ENCODE results near the gene CFAP157.

The CFAP157 gene

GRCh38 chr9:127706836-127707241, at the start of gene CFAP157:
TSS of gene CFAP157 (plus strand) at chr9:127706988. CDS start at chr9:127707032, 44 bp downstream.
- DNase-seq, result peak; percentile 29

GRCh38 chr9:127658428-127658827, 48.4 kb upstream of the CFAP157 start:
- DNase-seq, result no peak

- DNase-seq, result no peak
Measured at GRCh38 chr9:127660886-127661741, 45.7 kb upstream of the CFAP157 start.

GRCh38 chr9:127662617-127663016, 44.2 kb upstream of the CFAP157 start:
- DNase-seq, result no peak

GRCh38 chr9:127664324-127664677, 42.5 kb upstream of the CFAP157 start:
- no peak for DNase-seq

- DNase-seq, result no peak
Measured at GRCh38 chr9:127664678-127665507, 41.9 kb upstream of the CFAP157 start.

GRCh38 chr9:127667127-127667844, 39.5 kb upstream of the CFAP157 start:
- DNase-seq, result no peak

GRCh38 chr9:127667906-127668305, 38.9 kb upstream of the CFAP157 start:
- no peak for DNase-seq

GRCh38 chr9:127673234-127673633, 33.6 kb upstream of the CFAP157 start:
- DNase-seq, result no peak

- no peak for DNase-seq
Measured at GRCh38 chr9:127676638-127677037, 30.1 kb upstream of the CFAP157 start.

- DNase-seq, result no peak
Measured at GRCh38 chr9:127679506-127679905, 27.3 kb upstream of the CFAP157 start.

- DNase-seq, result no peak
Measured at GRCh38 chr9:127680226-127680625, 26.6 kb upstream of the CFAP157 start.

GRCh38 chr9:127680846-127681245, 25.9 kb upstream of the CFAP157 start:
- no peak for DNase-seq

GRCh38 chr9:127682351-127683136, 24.2 kb upstream of the CFAP157 start:
- no peak for DNase-seq

GRCh38 chr9:127683723-127684122, 23.1 kb upstream of the CFAP157 start:
- DNase-seq, result no peak

GRCh38 chr9:127684576-127684975, 22.2 kb upstream of the CFAP157 start:
- DNase-seq, result no peak

- DNase-seq, result no peak
Measured at GRCh38 chr9:127686461-127687393, 20.1 kb upstream of the CFAP157 start.

GRCh38 chr9:127689329-127690000, 17.3 kb upstream of the CFAP157 start:
- no peak for DNase-seq

- DNase-seq, result no peak
Measured at GRCh38 chr9:127690735-127691134, 16.1 kb upstream of the CFAP157 start.

- no peak for DNase-seq
Measured at GRCh38 chr9:127692071-127692470, 14.7 kb upstream of the CFAP157 start.

GRCh38 chr9:127693143-127693542, 13.6 kb upstream of the CFAP157 start:
- no peak for DNase-seq
